ENCODE results near the gene SYN1.
A peak's percentile ranks its signal among the peaks of the same experiment; 100 is the strongest.

The SYN1 gene

DNA sequence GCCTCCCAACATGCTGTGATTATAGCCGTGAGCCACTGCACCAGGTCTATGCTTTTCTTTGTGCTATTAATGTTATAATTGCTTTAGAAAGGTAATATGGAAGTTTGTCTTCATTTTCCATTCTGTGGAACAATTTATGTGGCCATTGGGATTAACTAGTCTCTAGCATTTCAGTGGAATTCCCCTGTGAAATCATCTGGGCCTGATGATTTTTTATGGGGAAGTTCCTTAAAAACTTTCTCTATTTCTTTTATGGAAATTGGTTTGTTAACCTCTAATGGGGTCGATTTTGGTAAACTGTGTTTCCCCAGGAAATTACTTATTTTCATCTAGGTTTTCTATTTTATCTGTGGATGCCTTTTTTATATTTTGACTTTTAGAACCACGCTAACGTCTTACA, 26.1 kb downstream of the SYN1 start:
- no peak for DNase-seq

DNA sequence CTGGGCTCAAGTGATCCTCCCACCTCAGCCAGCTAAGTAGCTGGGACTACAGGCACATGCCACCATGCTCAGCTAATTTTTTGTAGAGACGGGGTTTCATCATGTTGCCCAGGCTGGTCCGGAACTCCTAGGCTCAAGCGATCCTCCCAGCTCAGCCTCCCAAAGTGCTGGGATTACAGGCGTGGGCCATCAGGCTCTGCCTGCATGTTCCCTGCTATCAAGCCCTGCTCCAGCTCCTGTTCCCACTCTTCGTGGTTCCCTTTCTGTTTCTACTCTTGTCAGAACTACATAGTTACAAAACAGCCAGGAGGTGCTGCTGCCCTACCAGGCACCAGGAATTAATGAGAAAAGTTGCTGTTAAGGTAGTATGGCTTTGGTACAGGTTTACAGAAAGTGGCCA, 28.7 kb downstream of the SYN1 start:
- DNase-seq = no peak

DNA sequence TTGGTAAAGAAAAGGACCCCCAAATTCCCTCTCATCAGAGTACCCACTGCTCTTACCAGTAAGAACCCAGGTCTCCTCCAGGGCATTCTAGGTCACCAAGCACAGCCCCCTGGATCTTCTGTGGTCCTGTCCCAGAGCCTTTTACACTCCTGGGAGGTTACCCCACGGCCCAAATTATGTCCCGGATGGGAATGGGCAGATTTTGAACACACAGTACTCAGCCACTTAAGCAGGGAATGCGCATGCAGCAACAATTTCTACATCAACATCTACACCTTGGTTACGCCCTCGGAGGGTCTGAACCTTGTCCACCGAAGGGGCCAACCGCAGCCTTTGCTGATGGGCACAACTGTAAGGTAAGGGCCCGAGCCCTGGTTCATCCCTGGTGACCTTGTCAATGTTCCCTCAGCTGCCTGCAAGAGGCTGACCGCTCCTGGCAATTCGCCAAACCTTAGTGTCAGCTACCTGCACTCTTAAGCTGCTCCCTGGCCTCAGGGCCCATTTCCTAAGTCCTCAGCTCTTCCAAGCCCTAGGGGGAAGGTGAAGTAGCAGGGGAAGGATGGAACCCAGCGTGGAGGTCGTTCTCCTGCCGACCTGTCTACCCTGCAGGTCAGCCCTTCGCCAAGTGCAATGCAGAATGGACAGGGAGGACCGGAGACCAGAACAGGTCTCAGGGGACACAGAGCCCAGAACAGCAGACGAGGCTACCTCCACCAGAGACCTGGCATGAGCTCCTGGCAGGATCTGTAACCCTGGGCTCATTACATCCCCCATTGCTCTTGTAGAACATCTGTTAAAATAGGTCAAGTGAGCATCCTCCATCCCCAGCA, 31.5 kb downstream of the SYN1 start:
- no peak for DNase-seq

DNA sequence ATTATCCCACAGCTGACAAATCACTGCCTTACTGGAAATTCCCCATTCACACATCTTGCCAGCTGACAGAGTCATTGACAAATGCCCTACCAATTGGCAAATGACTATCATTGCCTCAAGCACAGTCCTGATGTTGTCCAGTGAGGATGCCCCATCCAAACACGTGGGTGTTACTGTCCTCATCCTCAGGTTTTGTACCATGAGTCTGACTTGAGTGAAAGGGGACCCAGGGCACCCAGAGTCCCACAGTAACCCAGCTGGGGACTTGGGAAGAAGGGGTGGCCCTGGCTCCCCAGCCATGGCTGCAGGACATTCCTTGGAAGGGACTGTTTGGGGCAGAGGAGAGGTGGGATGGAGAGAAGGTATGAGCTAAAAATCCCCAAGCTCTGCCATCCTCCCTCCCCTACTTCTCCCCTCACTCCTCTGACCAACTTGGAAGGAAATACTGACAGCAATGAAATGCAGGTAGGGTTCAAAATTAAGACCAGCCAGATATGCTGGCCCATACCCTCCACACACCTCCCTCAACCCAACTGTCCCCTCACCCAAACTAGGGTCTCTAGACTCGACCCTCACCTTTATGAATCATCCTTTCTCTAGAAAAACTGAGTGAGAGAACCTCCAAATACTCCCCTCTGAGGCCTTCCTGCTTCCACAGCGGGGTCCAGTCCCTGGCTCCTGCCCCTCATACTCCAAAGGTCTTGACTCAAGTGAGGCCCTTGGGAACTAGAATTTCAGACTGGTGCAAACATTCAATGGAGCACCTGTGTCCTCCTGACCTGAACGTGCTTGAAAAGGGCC, 32.4 kb downstream of the SYN1 start:
- DNase-seq = no peak

DNA sequence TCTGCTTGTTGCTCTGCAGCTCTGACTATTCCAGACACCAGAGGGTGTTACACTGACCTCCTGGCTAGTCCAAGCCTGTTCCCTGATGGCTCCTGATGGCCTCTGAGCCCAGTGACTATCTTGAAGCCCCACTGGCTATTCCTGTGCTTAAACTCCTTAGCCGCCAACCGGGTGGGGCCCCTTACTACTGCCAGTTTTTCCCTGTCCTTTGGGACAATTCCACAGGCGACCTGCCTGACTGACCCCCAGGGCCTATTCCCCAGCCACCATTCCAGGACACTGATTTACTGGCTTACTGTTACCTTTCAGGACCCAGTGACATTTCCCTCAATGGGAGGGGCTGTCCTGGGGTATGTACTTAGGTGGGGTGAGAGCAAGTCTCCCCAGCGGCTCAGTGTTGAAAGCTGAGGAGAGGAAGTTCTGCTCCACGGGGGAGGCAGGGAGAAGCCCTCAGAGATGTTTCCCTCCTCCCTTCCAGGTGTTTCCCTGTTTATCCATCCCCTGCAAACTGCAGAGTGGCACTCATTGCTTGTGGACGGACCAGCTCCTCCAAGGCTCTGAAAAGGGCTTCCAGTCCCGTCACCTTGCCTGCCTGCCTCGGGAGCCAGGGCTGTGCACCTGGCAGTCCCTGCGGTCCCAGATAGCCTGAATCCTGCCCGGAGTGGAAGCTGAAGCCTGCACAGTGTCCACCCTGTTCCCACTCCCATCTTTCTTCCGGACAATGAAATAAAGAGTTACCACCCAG, 33.4 kb downstream of the SYN1 start:
- DNase-seq = no peak

DNA sequence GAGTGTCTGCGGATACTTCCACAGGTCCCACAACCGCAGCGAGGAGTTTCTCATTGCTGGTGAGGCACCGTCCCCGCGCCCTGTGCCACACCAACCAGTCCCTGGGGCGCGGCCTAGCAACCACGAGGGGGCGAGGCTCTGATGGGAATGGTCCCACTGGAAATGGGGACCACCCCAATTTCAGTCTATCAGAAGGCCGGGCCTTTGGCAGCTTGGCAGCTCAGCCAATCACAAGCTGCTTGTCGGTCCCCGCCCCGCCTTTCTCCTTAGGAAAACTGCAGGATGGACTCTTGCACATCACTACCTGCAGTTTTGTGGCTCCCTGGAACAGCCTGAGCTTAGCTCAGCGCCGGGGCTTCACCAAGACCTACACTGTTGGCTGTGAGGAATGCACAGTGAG, 34.4 kb downstream of the SYN1 start:
- DNase-seq = no peak

DNA sequence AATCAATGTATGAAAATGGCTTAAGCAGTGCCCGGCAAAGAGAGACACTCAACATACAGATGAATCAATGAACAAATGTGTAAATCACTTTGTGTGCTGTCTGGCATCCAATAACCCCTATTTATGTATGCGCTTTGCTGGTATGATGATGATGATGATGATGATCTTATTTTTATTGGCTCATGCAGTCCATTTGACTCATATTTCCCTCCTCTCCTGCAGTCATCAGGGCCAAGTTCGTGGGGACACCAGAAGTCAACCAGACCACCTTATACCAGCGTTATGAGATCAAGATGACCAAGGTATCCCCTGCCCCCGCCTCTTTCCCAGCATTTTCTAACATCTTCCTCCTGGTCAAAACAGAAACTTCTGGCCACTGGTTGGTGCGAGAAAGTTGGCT, 34.9 kb downstream of the SYN1 start:
- DNase-seq = no peak

DNA sequence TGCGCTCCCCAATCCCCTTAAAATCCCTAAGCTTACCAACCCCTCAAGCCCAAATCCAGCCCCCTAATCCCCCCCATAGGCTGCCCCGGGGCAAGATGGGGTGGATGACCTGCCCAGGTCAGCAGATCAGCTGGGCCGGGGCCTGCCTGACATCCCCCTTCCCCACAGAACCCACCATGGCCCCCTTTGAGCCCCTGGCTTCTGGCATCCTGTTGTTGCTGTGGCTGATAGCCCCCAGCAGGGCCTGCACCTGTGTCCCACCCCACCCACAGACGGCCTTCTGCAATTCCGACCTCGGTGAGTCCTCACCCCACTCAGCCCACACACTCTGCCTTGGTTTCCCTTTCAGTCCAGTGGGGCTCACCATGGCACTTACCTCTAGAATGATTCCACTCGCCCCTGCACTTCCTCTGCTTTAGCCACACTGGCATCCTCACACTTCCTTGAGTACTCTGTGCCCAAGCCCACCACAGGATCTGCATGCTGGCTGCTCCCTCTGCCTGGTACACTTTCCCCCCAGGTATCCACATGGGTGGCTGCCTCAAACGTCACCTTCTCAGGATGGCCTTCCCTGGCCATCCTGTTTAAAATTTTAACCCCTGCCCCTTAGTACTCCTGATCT, 36.3 kb downstream of the SYN1 start:
- DNase-seq = no peak

DNA sequence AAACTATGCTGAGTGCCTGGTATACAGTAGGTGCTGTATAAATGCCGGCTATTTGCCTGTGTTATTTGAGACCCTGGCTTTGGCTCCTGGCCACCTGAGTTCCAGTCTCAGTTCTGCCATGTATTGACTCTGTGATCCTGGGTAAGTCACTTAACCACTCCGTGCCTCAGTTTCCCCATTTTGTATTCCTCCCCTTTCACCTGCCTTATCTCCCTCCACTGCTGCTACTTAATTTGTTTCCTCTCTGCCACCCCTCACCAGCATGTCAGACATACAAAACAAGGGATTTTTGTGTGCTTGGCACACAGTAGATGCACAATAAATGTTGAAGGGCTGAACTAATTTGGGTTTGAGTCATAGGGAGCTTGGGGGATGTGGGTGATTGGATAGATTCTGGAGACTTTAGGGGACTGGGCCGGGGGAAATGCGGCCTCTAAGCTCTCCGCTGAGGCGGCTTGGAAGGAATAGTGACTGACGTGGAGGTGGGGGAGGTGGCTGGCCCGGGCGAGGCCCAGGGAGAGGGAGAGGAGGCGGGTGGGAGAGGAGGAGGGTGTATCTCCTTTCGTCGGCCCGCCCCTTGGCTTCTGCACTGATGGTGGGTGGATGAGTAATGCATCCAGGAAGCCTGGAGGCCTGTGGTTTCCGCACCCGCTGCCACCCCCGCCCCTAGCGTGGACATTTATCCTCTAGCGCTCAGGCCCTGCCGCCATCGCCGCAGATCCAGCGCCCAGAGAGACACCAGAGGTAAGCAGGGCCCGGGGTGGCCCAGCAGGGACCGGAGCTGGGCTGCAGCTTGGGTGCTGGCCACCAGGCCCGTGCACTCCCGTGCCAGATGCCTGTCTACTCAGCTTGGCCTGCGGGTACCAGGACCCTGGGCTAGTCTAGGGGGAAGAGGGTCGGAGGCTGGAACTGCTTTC, 37.7 kb downstream of the SYN1 start, which contains the start of gene TIMP1:
Gene TIMP1, plus strand, starts transcription at position 706 of the 917 bp plus-strand sequence. CDS start 980 bp downstream, outside the sequence.
- peak; percentile 36 for DNase-seq

DNA sequence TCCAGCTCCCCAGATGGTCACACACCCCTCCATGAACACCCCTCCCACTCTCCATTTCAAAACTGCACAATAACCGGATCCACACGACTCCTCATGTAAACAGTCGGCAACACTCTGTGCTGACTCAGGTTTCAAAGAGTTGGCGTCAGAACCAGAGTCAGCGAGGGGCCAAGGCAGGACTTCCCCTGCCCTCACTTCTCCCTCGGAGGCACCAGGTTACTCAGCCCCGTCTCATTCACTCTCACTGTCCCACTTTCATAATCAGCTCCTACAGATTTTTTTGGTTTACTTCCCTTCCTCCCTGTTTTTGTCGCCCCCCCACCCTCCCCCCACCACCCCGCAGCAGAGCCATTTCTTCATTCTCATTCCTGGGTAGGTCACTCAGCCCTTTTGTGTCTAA, 40.1 kb downstream of the SYN1 start:
- DNase-seq = no peak

DNA sequence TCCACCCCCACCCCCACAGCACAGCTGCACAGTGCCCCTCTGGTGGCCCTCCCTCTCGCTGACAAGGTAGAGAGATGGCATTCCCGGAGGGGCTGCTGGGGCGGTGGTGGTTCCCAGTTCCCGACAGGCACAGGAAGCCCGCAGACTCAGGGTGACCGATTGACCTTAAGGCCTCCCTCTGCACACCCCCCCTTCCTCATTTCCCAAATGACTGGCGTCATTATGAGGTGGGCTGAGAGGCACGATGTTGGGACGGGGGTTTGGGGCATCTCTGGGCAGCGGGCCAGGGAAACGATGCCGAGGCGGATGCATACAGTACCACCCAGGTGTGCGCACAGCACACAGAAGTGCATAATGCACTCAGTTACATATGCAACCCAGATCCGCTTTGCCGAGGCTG, 41.0 kb downstream of the SYN1 start:
- DNase-seq = no peak

DNA sequence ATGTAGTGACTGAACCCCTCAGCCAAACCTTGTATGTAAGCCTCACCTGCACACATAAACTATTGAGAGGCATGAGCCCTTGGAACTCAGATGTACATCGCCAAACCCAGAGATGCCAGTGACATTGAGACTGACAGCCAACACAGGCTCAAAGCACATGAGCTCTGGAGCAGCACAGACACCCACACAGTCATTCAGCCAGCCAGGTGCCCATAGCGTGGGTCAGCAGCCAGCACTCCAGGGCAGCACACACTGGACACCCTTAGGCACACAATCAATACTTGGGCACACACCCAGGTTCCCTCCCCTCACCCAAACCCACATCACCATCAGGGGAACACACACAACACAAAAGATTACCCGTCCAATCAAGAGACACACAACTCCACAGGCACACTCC, 41.8 kb downstream of the SYN1 start:
- DNase-seq = no peak

DNA sequence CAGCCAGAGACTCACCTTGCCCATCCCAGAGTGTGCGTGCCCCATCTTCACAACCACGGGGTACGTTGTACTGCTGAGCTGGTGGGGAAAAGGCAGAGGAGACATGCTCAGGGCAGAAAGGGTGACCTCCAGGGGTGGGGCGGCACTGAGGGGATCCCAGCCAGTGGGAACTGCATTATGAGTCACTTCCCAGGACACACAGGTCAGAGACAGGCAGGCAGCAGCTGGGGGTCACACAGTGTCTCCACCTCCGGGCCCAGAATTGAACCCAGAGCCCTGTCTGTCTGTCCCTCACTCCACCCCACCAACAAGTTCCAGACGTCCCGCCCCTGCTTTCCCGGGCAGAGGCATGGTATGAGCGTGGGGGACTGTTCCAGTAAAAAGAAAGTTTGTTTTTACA, 42.2 kb downstream of the SYN1 start:
- no peak for DNase-seq

DNA sequence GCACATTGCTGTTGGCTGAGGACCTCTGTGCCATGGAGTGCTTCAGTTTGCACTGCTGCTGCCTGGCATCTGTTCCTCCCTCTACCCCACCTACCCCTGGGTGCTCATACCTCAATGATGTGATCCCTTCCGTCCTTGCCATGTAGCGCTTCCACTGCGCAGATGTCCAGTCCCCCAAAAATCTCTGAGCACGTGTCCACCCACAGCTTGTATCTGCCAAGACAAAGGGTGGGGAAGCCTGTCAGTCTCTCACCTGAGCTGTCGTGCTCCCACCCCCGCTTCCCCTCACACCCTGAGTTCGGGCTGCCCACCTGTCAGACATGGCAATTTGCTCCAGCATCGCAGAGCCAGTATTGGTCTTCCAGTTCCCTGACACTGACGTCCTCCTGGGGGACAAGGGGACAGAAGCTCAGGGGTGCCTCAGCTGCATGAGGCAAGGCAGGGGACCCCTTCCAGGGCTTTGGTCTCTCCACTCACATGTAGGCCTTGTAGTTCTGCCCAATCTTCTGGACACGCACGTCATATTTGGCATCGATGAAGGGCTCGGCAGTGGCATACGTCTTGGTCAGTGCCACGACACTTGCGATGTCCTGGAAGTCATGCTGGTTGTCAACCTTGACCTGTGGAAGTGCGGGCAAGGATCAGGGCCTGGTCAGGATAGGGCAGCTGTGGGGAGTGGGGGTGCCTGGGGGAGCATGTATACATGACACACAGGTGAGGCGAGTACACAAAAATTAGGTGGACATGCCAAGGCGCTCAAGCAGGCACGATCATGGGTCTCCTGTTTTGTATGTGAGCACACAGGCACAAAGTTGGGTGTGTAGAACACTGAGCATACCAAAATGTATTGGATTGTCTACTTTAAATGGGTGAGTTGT, 43.4 kb downstream of the SYN1 start:
- no peak for DNase-seq

DNA sequence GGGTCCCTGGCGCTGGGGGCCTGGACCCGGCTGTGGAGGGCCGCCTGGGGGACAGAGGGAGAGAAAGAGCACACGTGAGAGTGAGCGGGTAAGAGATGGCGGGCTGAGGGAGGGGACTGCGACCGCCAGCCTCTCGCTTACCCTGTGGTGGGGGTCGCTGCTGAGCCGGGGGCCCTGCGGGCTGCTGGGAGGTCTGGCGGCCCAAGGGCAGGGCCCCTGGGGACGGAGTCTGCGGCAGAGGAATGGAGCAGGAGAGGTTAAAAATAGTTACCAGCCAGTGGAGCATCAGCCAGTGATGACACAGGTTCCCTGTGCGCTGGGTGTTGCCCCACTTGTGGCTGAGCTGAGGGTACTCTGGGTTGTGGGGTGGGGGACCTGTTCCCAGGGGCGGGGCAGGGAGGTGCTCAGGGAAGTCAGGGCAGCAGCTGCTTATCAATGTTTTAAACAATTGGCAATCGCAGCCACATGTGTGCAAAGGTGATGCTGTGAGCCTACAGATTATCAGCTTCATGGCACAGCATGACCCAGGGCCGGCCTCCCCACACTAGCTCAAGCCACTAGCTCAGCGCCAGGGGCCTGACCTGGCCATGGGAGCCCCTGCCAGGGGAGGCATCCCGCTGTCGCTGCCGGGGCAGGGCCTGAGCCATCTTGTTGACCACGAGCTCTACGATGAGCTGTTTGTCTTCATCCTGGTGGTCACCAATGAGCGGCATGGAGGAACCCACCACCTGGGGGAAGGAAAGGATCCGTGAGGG, 44.9 kb downstream of the SYN1 start:
- DNase-seq = no peak

DNA sequence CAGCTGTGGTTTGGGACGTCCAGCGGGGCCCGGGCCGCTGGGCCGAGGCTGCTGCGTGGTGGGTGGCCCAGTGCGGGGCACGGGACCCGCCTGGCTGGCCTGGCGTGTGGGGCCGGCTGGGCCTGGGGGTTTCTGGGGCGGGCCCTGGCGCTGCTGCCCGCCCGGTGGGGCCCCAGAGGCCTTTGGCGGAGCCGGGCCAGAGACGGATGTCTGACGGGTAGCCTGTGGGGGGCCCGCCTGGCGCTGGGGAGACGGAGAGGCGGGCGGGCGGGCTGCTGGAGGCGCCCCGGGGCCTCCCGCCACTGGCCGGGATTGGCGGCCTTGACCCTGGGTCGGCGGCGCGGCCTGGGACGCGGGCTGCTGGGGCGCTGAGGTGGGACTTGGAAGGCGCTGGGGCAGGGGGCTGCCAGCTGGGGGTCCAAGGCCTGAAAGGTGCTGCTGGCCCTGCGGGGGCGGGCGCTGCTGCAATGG, 45.5 kb downstream of the SYN1 start:
- no peak for DNase-seq

DNA sequence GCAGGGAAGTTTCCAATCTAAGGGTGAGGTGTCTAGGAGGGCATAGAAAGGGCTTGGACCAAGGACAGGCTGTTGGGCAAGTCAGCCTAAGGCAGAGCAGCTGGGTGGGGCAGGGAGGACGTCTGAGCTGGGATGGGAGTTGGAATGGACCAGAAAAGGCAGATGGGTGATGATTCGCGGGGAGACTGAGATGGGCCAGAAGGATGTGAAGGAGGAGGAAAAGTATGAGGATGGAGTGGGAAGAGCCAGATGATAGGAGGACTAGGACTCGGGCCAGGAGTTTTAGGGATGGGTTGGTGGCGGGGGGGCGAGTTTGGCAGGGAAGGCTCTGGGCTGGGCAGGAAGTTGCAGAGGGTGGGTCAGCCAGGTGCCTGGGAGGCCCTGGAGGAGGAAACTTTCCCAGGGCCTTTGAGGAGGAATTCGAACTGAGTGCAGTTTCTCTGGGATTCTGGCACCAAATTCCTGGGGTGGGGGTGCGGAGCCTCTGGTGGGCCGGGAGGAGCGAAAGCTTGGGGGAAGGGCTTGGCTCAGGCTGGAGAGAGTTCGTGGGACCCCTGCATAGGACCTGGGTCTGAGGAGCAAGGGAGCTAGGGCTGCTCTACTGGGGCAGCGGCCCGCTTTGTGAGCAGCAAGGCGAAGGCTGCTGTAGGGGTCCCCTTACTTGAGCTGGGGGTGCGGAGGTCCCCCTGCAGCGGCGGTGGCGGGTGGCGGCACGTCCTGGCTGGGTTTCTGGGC, 46.1 kb downstream of the SYN1 start:
- DNase-seq = no peak

DNA sequence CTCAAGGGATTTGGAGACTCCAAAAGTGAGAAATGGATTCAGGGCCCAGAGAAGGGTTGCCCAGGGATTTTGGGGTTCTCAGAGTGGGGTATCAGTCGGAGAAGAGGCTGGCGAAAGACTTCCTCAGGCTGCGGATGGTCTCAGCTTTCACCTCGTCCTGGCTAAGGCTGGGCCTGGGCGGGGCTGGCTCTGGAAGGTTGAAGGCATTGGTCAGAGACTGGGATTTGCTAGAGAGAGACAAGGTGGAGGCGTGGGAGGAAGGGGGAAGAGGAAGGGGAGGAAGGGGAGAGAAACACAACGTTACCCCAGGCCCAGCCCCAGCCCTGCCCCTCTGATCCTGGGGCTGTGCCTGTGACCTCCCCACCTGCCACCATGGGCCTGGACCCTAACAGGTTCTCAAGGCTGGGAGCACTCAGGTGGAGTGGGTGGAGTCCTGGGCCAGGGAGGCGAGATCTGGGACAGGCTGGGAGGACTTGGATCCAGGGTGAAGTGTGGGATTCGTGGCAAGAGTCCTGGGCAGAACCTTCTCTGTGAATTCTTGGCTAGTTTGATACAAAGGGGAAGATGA, 46.8 kb downstream of the SYN1 start:
- no peak for DNase-seq

DNA sequence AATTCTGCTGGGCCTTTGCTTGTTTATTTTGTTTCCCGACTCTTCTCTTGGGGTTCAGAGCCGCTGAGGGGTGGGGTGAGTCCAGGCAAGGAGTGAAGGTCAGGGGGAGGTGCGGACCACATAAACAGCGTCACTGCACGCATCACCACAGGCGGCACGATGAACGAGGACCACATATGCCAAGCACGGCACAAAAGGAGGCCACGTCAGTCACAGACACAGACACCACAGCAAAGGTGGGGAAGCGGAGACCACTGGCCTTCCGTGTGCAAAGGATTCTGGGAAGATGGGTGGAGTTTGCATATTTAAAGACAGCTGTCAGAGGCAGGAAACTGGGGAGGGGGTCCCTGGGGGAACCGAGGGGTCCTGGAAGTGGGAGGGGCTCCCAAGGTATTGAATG, 47.8 kb downstream of the SYN1 start:
- no peak for DNase-seq

All from SIG-M5 (cell line).